ENCODE data around the gene RNF25.

DNA sequence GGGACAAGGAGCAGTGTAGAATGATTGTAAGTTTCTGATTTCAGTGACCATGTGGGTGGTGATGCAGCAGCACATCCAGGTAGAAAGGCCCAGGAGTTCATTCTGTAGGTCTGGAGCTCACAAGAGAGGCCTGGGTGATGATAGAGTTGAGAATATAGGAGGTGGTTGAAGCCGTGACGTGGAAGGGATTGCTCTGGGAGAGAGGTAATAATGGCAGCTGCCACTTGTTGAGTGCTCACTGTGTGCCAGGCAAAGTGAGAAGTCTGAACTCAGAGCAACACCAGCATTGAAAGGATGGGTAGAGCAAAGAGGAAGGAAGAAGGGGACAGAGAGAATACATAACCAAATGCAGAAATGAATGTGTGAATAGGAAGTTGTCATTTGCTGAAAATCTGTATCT lies 42.1 kb upstream of the RNF25 start:
- TF ChIP-seq, protein P1, sequence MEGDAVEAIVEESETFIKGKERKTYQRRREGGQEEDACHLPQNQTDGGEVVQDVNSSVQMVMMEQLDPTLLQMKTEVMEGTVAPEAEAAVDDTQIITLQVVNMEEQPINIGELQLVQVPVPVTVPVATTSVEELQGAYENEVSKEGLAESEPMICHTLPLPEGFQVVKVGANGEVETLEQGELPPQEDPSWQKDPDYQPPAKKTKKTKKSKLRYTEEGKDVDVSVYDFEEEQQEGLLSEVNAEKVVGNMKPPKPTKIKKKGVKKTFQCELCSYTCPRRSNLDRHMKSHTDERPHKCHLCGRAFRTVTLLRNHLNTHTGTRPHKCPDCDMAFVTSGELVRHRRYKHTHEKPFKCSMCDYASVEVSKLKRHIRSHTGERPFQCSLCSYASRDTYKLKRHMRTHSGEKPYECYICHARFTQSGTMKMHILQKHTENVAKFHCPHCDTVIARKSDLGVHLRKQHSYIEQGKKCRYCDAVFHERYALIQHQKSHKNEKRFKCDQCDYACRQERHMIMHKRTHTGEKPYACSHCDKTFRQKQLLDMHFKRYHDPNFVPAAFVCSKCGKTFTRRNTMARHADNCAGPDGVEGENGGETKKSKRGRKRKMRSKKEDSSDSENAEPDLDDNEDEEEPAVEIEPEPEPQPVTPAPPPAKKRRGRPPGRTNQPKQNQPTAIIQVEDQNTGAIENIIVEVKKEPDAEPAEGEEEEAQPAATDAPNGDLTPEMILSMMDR (IDR thresholded peaks at IDR 0.05): no peak
- TF ChIP-seq POLR2A (IDR thresholded peaks at IDR 0.05): no peak
